HG03045 (cell line): ENCODE results near the gene TMEM238.

Experiments
- ATAC-seq: cut with Tn5 transposase; IDR thresholded peaks from one replicate; pipeline ENCODE4 v1.9.1; 2021; ENCODE audit warnings: mild to moderate bottlenecking, moderate library complexity; ENCODE audit not compliant: unreplicated experiment

The TMEM238 gene

DNA sequence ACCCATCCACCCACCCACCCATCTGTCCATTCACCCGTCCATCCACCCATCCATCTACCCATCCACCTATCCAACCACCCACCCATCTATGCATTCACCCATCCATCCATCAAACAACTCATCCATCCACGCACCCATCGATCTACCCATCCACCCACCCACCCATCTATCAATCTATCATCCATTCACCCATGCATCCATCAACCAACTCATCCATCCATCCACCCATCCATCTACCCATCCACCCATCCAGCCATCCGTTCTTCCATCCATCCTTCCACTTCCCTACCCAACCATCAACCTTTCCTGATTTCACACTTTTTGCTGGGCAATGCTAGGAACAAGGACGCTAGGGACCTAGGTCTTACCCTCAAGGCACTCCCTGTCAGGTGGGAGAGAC is 2.1 kb downstream of the TMEM238 start:
- no peak for ATAC-seq

DNA sequence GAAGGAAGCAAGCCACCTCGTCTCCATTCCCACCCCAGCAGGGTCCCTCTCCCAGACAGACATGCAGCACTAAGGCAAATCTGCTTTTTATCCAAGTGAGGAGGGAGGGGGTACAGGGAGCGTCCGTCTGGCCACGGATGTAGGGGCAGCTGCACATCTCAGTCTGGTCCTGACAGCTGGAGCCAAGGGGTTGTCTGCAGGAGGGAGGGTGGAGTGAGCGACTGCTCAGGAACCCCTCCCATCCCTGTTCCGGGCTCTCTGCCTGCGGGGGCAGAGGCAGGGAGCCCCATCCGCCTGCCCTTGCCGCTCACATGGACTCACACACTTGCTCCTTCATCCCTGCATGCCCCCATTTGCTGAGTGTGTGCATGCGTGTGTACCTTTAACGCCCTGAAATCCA is 4.9 kb downstream of the TMEM238 start:
- ATAC-seq: no peak

DNA sequence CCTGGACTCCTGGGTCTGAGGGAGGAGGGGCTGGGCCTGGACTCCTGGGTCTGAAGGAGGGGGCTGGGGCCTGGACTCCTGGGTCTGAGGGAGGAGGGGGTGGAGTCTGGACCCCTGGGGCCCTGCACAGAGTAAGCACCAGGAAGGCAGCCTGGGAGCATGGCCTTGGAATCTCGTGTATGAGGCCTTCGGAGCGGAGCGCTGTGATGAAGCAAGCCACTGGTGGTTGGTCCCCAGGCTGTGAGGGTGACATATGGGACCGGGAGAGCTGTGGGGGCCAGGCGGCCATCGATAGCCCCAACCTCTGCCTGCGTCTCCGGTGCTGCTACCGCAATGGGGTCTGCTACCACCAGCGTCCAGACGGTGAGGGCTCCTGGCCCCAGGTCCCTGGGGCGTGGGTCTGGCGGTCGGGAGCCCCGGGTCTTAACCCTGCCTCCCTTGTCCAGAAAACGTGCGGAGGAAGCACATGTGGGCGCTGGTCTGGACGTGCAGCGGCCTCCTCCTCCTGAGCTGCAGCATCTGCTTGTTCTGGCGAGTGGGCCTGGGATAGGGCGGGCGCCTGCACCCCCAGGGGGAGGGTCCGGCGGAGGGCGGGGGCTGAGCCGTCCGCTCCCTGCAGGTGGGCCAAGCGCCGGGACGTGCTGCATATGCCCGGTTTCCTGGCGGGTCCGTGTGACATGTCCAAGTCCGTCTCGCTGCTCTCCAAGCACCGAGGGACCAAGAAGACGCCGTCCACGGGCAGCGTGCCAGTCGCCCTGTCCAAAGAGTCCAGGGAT is 6.5 kb downstream of the TMEM238 start:
- ATAC-seq: no peak

DNA sequence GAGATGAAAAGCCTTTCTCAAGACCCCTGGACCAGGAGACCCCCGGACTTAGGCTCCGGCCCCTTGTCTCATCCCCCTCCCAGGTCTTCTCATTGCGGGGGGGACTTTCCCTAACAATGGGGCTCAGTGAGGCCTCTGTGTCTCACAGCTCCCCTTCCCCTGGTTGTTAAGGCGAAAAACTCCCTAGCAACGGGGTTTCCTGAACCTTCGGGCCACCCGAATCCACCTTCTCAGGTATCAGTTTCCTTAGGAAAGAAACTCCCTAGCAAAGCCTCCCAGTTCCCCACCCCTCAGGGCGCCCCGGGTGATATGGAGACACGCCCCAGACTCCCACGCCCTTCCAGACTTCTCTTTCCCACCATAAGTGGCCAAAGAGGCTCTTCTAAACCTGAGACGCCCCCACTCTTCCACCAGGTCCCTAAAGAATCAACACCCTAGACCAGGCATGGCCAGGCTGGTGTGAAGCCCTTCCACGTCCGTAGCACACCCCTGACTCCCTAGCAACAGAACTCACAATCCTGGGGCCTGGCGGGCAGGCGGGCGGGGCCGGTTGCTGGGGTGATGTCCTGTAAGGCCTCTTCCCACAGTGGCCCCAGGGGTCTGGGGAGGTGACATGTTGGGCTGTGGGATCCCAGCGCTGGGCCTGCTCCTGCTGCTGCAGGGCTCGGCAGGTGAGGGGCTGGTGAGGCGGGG is 7.7 kb downstream of the TMEM238 start, which contains the start of gene TMEM190:
Gene TMEM190, plus strand, starts transcription at position 586 of the 693 bp plus-strand sequence. Its CDS starts 28 bp downstream, at position 614.
- no peak for ATAC-seq

DNA sequence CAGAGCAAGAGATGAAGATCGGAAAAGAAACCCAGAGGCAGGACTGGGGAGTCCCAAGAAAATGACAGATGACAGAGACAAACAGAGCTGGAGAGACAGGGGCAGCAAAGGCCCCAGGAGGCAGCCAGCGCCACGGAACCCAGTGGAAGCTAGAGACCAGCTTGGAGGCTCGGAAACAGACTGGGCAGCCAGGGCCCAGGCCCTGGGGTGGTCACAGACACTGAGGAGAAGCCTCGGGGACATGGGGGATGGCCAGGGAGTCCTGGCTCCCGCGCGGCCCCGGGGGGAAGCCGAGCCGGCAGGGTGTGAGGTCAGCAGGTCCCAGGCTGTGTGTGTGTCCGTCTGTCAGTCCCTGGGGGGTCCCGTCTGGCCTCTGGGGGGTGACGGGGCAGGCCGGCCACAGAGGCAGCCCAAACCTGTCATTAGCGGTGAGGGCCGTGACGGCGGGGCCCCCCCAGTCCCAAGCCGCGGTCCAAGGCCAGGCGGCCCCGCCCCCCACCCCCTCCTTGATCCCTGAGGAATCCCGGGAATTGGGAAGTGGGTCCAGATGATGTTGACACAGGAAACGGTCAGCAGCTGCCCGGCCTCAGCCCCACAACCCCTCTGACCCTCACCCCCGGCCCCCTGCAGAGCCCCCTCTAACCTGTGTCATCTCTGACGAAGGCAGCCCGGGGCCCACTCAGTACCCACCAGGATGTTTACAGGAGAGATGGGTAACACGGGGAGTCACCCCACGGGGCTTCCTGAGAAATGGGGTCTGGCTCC is 9.9 kb downstream of the TMEM238 start:
- no peak for ATAC-seq

DNA sequence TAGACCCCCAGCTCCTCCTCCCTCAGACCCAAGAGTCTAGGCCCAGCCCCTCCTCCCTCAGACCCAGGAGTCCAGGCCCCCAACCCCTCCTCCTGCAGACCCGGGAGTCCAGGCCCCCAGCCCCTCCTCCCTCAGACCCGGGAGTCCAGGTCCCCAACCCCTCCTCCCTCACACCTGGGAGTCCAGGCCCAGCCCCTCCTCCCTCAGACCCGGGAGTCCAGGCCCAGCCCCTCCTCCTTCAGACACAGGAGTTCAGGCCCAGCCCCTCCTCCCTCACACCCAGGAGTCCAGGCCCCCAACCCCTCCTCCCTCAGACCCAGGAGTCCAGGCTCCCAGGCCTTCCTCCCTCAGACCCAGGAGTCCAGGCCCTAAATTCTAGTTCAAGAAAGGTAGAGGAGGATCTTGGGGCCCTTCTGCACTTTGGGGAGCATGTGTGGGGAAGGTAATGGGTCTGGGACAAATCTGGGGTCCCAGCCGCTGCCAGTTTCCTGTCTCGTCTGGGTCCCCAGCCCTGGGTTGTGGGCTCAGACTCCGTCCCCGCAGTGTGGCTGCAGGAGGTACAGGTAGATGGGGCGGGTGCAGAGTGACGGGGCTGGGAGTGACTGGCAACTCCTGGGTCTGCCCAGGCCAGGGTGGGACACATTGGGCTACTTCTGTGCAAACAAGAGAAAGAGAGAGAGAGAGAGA is 10.6 kb downstream of the TMEM238 start:
- no peak for ATAC-seq

DNA sequence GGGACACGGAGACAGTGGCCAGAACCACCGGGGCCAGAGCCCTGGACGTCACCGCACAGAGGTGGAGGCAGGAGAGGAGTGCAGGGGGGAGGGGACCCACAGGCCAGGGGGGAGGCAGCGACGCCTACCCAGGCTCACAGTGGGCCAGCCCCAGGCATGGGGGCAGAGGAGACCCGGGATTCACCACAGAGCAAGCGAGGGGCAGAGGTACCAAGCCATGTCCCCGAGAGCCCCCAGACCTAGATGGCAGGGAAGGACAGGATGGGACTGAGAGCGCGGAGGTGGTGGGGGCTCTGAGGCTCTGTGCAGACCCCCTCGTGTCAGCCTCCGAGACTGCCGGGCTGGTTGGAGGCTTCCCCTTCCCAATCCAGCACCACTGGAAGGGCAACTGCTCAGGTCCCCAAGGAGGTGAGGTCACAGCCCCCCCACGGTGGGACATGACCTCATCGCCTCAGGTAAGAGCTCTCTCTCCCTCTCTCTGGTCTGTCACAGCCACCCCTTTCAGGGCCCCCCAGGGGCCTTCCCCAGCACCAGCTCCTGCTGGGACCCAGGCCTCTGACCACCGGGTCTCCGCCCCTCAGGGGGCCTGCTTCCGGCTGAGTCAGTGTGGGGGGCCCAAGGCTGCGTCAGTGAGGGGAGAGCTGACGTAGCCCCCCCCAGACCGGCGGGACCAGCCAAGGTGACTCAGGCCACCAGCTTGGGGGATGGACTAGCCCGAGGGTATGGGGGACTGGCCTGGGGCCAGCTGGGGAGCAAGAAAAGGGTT is 11.6 kb downstream of the TMEM238 start:
- no peak for ATAC-seq

DNA sequence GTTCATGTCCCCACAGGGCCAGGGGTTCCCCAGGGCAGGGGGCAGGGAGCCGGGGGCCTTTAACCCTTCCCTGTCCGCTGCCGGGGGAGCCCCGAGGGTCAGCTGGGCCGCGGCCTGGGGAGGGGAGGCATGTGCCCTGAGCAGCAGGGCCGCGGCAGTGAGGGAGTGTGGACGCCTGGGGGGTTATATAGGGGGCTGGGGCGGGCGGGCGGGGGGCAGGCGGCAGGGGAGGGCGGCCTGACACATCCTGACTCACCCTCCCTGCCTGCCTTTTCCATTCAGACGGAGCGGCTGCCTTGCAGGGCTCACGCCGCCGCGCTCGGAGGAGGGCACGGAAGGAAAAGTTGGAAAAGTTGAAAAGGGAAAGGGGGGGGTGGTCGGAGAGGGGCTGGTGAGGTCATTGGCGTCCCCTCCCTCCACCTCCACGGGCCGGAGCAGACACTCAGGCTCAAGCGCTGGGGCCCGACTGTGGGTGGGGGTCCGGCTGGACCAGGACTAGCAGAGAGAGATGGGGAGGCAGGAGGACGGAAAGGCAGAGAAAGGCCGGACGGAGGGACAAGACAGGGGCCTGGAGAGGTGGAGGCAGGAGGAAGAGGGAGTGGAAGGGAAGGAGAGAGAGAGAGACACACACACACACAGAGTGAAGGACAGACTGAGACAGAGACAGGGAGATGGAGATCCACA is 13.6 kb downstream of the TMEM238 start, which contains the start of gene IL11:
Gene IL11, minus strand, starts transcription at position 159 of the 684 bp plus-strand sequence. Its CDS starts 153 bp downstream, at position 6.
- ATAC-seq: no peak

DNA sequence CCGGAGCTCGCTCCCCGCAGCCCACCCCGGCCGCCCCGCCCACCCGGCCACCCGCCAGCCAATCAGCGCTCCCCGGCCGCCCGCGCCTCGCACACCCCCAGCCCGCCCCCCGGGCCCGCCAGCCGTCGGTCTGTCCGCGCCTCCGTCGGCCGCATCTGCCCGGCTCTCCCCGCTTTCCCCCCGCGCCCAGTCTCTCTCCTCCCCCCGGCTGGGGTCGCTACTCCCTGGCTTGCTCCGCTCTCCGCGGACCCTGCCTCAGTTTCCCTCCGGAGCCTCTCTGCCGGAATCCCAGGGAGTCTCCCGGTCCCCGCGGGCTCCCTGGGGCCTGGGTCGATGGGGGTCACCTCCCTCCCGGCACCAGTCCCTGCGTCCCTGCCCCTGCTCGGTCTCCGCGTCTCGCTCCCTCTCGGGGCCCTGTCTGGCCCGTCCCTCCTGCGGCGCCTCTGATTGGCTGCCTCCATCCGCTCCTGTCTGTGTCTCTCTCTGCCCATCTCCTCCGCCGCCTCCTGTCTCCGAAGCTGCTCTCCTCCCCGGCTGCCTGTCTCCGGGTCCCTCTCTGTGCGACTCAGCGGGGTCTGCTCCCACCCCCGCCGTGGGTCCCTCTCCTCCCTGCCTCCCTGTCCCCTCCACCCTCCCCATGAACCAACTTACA is 14.3 kb downstream of the TMEM238 start:
- ATAC-seq: no peak

DNA sequence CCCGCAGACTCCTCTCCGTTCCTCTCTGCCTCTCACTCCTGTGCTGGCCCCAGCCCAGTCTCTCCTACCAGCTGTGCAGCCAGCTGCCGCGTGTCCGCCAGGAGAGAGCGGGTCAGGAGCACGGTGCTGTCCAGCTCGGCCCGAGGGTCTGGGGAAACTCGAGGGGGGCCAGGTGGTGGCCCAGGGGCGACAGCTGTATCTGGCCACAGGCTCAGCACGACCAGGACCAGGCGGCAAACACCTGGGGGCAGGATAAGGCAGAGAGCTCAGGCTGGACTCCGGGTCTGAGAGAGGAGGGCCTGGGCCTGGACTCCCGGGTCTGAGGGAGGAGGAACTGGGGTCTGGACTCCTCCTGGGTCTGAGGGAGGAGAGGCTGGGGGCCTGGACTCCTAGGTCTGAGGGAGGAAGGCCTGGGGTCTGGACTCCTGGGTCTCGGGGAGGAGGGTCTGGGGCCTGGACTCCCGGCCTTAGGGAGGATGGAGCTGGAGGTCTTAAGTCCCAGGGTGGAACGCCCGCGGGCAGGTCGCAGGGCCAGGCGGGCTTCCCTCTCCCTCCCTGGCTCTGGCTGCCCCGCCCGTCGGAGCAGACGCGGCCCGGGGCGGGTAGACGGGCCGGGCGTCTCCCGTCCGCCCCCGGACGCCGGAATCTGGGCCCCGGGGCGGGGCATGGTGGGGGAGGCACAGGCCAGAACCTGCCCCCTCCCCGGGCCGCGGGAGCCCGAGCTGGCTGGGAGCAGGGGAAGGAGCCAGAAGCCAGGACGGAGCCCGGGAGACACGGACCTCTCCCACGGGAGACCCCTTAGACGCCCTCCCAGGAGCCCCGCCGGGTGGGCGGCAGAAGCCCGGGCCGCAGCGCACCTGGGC is 15.2 kb downstream of the TMEM238 start:
- ATAC-seq: no peak

DNA sequence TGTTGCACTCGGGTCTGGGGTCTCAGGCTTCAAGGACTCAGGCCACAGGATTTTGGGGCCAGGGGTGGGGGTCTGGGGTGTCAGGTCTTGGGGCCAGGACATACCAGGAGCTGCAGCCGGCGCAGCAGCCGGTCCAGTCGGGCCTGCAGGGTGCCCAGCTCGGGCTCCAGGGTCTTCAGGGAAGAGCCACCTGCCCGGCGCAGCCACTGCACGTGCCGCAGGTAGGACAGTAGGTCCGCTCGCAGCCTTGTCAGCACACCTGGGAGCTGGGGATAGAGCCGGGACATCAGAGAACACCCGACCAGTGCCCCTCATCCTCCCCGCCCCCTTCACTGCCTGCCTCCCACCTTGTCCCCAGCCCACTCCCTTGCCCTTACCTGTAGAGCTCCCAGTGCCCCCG is 16.0 kb downstream of the TMEM238 start:
- ATAC-seq: no peak

DNA sequence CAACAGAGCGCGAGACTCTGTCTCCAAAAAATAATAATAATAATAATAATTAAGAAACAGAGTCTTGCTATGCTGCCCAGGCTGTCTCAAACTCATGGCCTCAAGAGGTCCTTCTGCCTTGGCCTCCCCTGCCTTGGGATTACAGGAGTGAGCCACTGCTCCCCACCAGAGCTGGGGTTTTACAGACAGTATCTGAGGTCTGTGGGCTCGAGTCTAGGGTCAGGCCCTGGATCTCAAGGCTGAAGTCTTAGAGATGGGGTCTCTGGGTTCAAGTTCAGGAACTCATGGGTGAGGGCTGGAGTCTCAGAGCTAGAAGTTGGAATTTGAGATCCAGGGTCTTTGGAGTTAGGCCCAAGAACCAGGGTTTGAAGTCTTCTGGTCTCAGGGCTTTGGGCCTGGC is 17.3 kb downstream of the TMEM238 start:
- ATAC-seq: no peak

DNA sequence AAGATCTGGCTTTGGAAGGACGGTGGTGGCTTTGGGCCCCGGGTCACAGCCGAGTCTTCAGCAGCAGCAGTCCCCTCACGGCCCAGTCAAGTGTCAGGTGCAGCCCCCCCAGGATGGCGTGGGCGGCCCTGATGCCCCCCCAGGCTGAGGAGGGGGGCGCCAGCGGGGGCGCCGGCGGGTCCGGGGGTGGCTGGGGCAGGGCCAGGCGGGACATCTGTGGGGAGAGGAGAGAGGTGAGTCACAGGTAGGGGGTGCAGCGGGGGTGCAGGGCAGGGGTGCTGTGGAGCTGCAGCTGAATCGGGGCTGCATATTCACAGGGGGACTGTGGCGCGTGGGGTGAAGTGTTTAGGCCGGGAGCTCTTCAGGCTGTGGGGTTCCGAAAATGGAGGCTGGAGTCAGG is 18.1 kb downstream of the TMEM238 start:
- ATAC-seq: no peak

DNA sequence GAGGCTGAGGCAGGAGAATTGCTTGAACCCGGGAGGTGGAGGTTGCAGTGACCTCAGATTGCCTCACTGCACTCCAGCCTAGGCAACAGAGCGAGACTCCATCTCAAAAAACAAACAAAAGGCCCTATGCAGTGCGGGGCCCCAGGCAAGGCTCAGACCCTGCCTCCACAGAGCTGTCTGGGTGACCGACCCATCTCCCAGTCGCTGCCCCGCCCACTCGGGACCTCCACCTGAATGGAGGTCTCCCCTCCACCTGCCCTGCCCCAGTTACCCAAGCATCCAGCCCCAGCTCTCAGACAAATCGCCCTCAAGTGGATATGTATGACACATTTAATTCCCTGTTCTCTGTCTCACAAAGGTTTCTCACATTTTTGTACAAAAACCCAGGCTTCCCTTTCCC is 18.8 kb downstream of the TMEM238 start:
- no peak for ATAC-seq

DNA sequence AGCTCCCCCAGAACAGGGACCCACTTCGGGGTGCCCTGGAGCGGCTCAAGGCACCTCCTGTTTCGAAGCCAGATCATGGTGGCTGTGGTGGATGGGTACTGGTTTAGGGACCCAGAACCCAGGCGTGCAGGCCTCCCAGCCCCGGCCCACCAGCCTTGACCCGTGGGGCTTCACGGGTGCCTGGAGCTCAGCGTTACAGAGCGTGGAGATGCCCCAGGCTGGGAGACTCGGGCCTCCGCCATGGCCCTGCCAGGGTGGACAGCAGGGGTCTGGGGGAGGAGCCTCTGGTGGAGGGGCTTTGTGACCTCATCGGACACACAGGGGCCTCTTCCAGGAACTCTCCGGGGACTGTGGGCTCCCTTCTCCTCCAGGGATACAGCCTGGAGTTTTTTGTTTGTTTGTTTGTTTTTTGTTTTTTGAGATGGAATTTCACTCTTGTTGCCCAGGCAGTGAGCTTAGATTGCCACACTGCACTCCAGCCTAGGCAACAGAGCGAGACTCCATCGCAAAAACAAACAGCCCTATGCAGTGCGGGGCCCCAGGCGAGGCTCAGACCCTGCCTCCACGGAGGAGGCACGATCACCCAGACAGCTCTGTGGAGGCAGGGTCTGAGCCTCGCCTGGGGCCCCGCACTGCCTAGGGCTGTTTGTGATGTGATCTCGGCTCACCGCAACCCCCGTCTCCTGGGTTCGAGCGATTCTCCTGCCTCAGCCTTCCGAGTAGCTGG is 20.9 kb downstream of the TMEM238 start, which contains the start of gene GARIN5B:
Gene GARIN5B, minus strand, starts transcription at position 271 of the 727 bp plus-strand sequence. Its CDS starts 194 bp downstream, at position 77.
- no peak for ATAC-seq

DNA sequence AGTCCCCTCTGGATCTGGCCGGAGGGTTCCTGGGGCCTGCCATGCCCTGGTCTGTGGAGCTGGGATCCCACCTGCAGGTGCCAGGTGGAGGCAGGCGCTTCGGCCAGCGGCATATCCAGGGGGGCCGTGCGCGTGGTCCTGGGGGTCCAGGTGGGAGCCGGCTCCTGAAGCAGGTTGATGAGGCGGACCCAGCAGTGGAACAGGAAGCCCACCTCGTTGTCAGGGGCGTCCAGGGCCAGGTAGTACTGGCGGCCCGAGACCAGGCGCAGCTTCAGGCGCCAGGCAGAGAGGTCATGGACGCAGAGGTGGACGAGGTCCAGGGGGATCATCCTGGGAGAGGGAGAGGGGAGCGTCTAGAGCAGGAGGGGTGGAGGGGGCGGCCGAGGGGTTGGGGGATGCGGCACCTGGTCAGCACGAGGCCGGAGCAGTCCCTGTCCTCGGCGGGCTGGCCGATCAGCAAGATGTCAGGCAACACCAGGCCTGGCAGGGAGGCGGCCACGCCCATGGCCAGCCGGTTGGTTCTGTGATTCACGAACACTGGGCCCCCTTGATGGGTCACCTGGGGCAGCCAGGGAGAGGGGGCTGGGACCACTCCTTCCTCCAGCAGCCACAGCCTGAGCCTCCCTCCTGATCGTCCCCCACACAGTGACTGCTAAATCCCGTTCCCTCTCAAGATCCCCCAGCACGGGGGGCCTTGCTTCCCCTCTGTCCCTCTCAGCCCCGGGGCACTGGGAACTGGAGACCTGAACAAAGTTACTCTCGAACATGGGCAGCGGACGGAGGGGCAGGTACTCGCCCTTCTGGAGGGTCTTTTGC is 21.7 kb downstream of the TMEM238 start:
- no peak for ATAC-seq
